GM12878 (cell line): Measurements from ENCODE around the gene PDE6D. TPM values are rescaled to one million over a fixed set of nuclear protein-coding genes. Genes with fewer than 3 reads are reported as not detected.

ENCODE experiments used
- ATF2 ChIP-seq: IDR thresholded peaks from 2 replicates; pipeline ENCODE4 v1.6.1; 2012; ENCODE audit warnings: low read length, inconsistent platforms
- ATF7 ChIP-seq: fragments of 450-650 bp; IDR thresholded peaks from 2 replicates; pipeline ENCODE4 v1.6.1; 2016; ENCODE audit warnings: low read depth, mild to moderate bottlenecking
- BACH1 ChIP-seq: fragments of 450-650 bp; IDR thresholded peaks from 2 replicates; pipeline ENCODE4 v1.6.1; 2017; ENCODE audit warnings: mild to moderate bottlenecking, borderline replicate concordance
- BCLAF1 ChIP-seq: fragments of 450-650 bp; IDR thresholded peaks from 2 replicates; pipeline ENCODE4 v1.6.1; 2017; ENCODE audit warnings: antibody characterized with exemption, mild to moderate bottlenecking, moderate library complexity
- CBX3 ChIP-seq: fragments of 200-600 bp; sonication (generic); IDR thresholded peaks from 2 replicates; pipeline ENCODE4 v1.6.1; 2016; ENCODE audit warnings: low read depth, borderline replicate concordance
- CEBPZ ChIP-seq: fragments of 150-350 bp; IDR thresholded peaks from 2 replicates; pipeline ENCODE4 v1.6.1; 2016; ENCODE audit warnings: low read depth, low read length
- GABPA ChIP-seq: IDR thresholded peaks from 2 replicates; pipeline ENCODE4 v1.6.1; 2014; ENCODE audit warnings: antibody characterized with exemption, low read depth, mild to moderate bottlenecking, inconsistent platforms
- HDGF ChIP-seq: fragments of 450-650 bp; IDR thresholded peaks from 2 replicates; pipeline ENCODE4 v1.6.1; 2016; ENCODE audit warnings: antibody characterized with exemption
- JUND ChIP-seq: IDR thresholded peaks from 2 replicates; pipeline ENCODE4 v1.6.1; 2012; ENCODE audit warnings: low read depth, mild to moderate bottlenecking, low read length, improper control_type of control experiment, moderate library complexity
- KAT2A ChIP-seq: conservative IDR thresholded peaks from 2 replicates; pipeline ENCODE4 v1.6.1; 2011; ENCODE audit warnings: low read depth, low read length; ENCODE audit not compliant: control insufficient read depth
- RCOR1 ChIP-seq: conservative IDR thresholded peaks from 2 replicates; pipeline ENCODE4 v1.6.1; 2012; ENCODE audit warnings: low read depth, low read length, improper control_type of control experiment
- REST ChIP-seq: IDR thresholded peaks from 2 replicates; pipeline ENCODE4 v1.6.1; 2012; ENCODE audit warnings: mild to moderate bottlenecking, low read depth, low read length
- SREBF1 ChIP-seq: IDR thresholded peaks from 2 replicates; pipeline ENCODE4 v1.6.1; 2012; ENCODE audit warnings: mild to moderate bottlenecking, low read length
- ZBED1 ChIP-seq: IDR thresholded peaks from 2 replicates; pipeline ENCODE4 v1.6.1; 2016; ENCODE audit warnings: borderline replicate concordance
- polyA plus RNA-seq, 11 experiments: library from polyadenylated mRNA; depleted of rRNA in 4 of 11; unstranded in 6 of 11; stranded (reverse) in 5 of 11; fragments of >200 nt; fragmentation: Nextera tagmentation in 4 of 11; fragmentation: Illumina TruSeq in 1 of 11; extraction: Ambion mirVana in 4 of 11; extraction: Trizol in 1 of 11; gene quantifications; 1 replicate in 1 of 11; 2 replicates in 10 of 11; pipeline versions ENCODE4 v1.2.1 to v1.2.3, GENCODE V29; 2011 to 2016; ENCODE audit warnings: inconsistent platforms in 2 of 11, missing spikeins in 2 of 11, low read depth in 1 of 11
- total RNA-seq, 4 experiments: library from RNA; depleted of rRNA in 3 of 4; stranded (reverse); fragments of >200 nt in 3 of 4; fragmentation: Illumina TruSeq in 1 of 4; extraction: Trizol in 1 of 4; gene quantifications; 2 replicates each; pipeline versions ENCODE4 v1.2.1 to v1.2.3, GENCODE V29; 2013 to 2021

The PDE6D gene
- total and polyA plus RNA-seq, 10 of the 15 experiments (the other 5 are each of a cell fraction or from before 2014, with no cell fraction given) = 8.2 to 69.4 (median 56.2) TPM

- TF ChIP-seq CEBPZ (no peak), ATF2 (no peak), REST (no peak), BACH1 (no peak), BCLAF1 (no peak), ZBED1 (no peak), GABPA (no peak), SREBF1 (no peak), ATF7 (no peak; the same call in 1 of the 2 replicates), JUND (no peak), KAT2A (no peak), RCOR1 (no peak), CBX3 (no peak), HDGF (peak; percentile 97)
Observed at GRCh38 chr2:231687133-231687852, 93.8 kb downstream of the PDE6D start (continued).
